Panc1 (cell line): ENCODE results near the gene CLNK. TPM values are rescaled to one million over a fixed set of nuclear protein-coding genes. Genes with fewer than 3 reads are reported as not detected.

Source experiments
- ATAC-seq: fragments of 200-7000 bp; cut with Tn5 transposase; 2 replicates; pipeline ENCODE4 v1.9.1; 2020; ENCODE audit warnings: mild to moderate bottlenecking, moderate library complexity
- BruUV-seq: library from RNA; stranded (reverse); fragments of 400-500 nt; replicated peaks from 2 replicates; lab custom pipeline; 2021; lab: Mats Ljungman, UMichigan
- CTCF ChIA-PET: fragments of 300-600 bp; sonication (Branson Sonifier 250); formaldehyde crosslinking; loops from one replicate; lab custom pipeline; 2022; ENCODE audit warnings: antibody characterized with exemption; lab: Charles Lee
- POLR2A ChIA-PET: fragments of 300-600 bp; sonication (Branson Sonifier 250); formaldehyde crosslinking; loops from one replicate; lab custom pipeline; 2022; ENCODE audit warnings: antibody characterized with exemption; lab: Charles Lee
- DNase-seq: peaks from one replicate; pipeline ENCODE4 v3.0.0-alpha.2; 2010; ENCODE audit warnings: low read depth, low spot score
- H3K27ac ChIP-seq: 2 replicates; pipeline ENCODE4 v1.5.1; 2011; ENCODE audit warnings: mild to moderate bottlenecking, low read length, inconsistent platforms
- H3K27me3 ChIP-seq: fragments of 200-500 bp; sonication (Bioruptor generic); 2 replicates; pipeline ENCODE4 v1.6.0; 2014; ENCODE audit warnings: low read length, inconsistent platforms; ENCODE audit not compliant: control insufficient read depth, insufficient read depth
- H3K36me3 ChIP-seq: fragments of 200-500 bp; sonication (Bioruptor generic); 2 replicates; pipeline ENCODE4 v1.5.1; 2014; ENCODE audit warnings: inconsistent platforms, mild to moderate bottlenecking, low read length, moderate library complexity; ENCODE audit not compliant: control insufficient read depth, insufficient read depth
- H3K4me1 ChIP-seq: 2 replicates; pipeline ENCODE4 v1.5.1; 2011; ENCODE audit warnings: inconsistent platforms, mild to moderate bottlenecking, low read length, moderate library complexity; ENCODE audit not compliant: control insufficient read depth, insufficient read depth
- H3K4me3 ChIP-seq, 2 experiments: 2 replicates each; pipeline ENCODE4 v1.5.1; 2011 to 2012; ENCODE audit warnings: low read depth in 2 of 2, low read length in 2 of 2, mild to moderate bottlenecking in 2 of 2, inconsistent platforms in 1 of 2, moderate library complexity in 1 of 2
- H3K9me3 ChIP-seq: fragments of 200-500 bp; sonication (Bioruptor generic); 2 replicates; pipeline ENCODE4 v1.5.1; 2014; ENCODE audit warnings: low read depth, mild to moderate bottlenecking, inconsistent platforms, low read length, moderate library complexity; ENCODE audit not compliant: control insufficient read depth, insufficient read depth
- CTCF ChIP-seq: fragments of 450-650 bp; IDR thresholded peaks from 2 replicates; pipeline ENCODE4 v1.5.1; 2017; ENCODE audit warnings: mild to moderate bottlenecking
- POLR2AphosphoS5 ChIP-seq: IDR thresholded peaks from 2 replicates; pipeline ENCODE4 v1.6.1; 2012; ENCODE audit warnings: mild to moderate bottlenecking, low read depth, low read length, moderate library complexity
- REST ChIP-seq, 2 experiments: IDR thresholded peaks; 2 replicates each; pipeline ENCODE4 v1.6.1; 2011 to 2012; ENCODE audit warnings: low read depth in 2 of 2, control low read depth in 1 of 2, low read length in 1 of 2, mild to moderate bottlenecking in 1 of 2, moderate library complexity in 1 of 2; ENCODE audit not compliant: insufficient read depth in 1 of 2
- SIN3A ChIP-seq: IDR thresholded peaks from 2 replicates; pipeline ENCODE4 v1.6.1; 2012; ENCODE audit warnings: low read depth, mild to moderate bottlenecking, low read length, moderate library complexity, borderline replicate concordance; ENCODE audit not compliant: insufficient read depth
- TCF7L2 ChIP-seq: IDR thresholded peaks from 2 replicates; pipeline ENCODE4 v1.6.1; 2011; ENCODE audit warnings: mild to moderate bottlenecking, low read depth, low read length, inconsistent platforms
- in situ Hi-C: cut with HindIII; loops from 2 replicates; pipeline ENCODE4 v1.10.0; 2016; ENCODE audit warnings: low sequenced_read_pairs, low pct_unique_long_range_greater_than_20kb
- intact Hi-C: fragments of 100-400 bp; cut with micrococcal nuclease; formaldehyde crosslinking; loops from one replicate; pipeline ENCODE4 v1.10.0; 2022; ENCODE audit not compliant: unreplicated experiment
- total RNA-seq: library from RNA; stranded (reverse); gene quantifications from one replicate; pipeline ENCODE4 v1.2.1, GENCODE V29; 2021; ENCODE audit not compliant: unreplicated experiment

CLNK gene
- total RNA-seq, 1 experiment from 2014 or later, result not detected

- ChIA-PET CTCF (no interaction called here), POLR2A (no interaction called here)
- no peak for TF ChIP-seq TCF7L2
- H3K9me3 ChIP-seq, result no peaks in the 10 kb centered on the region
- no peak overlapping the region for H3K4me3 ChIP-seq
- DNase-seq (no peak), ATAC-seq (no peak)
- no peaks in the 10 kb centered on the region for H3K4me1 ChIP-seq
- in situ Hi-C loops, result no loop called here
- no TSS peak for BruUV-seq
- H3K27me3 ChIP-seq, result no peaks in the 10 kb centered on the region
- peaks cover 2% of the 10 kb centered on the region; the same call in 1 of the 2 replicates for H3K36me3 ChIP-seq
- H3K27ac ChIP-seq, result no peak overlapping the region
- intact Hi-C loops, result no loop called here
Observed at GRCh38 chr4:10441512-10441911, 243.1 kb downstream of the CLNK start.

GRCh38 chr4:10438924-10439323 is 245.6 kb downstream of the CLNK start:
- no TSS peak for BruUV-seq
- Histone ChIP-seq H3K27ac (no peak overlapping the region), H3K27me3 (no peaks in the 10 kb centered on the region), H3K36me3 (no peaks in the 10 kb centered on the region), H3K4me1 (no peaks in the 10 kb centered on the region), H3K9me3 (no peaks in the 10 kb centered on the region), H3K4me3 (no peak overlapping the region)
- no peak for DNase-seq
- no peak for ATAC-seq
- ChIA-PET CTCF (no interaction called here), POLR2A (interaction anchor here (0.5 kb wide), 1 partner anchor 132 kb away, joined by 8 read pairs; no protein-coding TSS in a partner anchor)
- in situ Hi-C loops (no loop called here), intact Hi-C loops (no loop called here)
- TF ChIP-seq TCF7L2 (no peak), REST (IDR thresholded peaks at IDR 0.05; ENCODE audit: insufficient read depth in 1 of 2, low read depth in 2 of 2, low read length in 1 of 2) (no peak), POLR2AphosphoS5 (no peak), SIN3A (no peak), CTCF (no peak)

- no peaks in the 10 kb centered on the region for H3K36me3 ChIP-seq
- intact Hi-C loops (no loop called here), in situ Hi-C loops (no loop called here)
- no peak overlapping the region for H3K27ac ChIP-seq
- ChIA-PET CTCF (no interaction called here), POLR2A (no interaction called here)
- TF ChIP-seq REST (IDR thresholded peaks at IDR 0.05; ENCODE audit: insufficient read depth in 1 of 2, low read depth in 2 of 2, low read length in 1 of 2) (no peak), SIN3A (no peak), CTCF (no peak), POLR2AphosphoS5 (no peak)
- ATAC-seq (no peak), DNase-seq (no peak)
- H3K9me3 ChIP-seq, result no peaks in the 10 kb centered on the region
- no peak overlapping the region for H3K4me3 ChIP-seq
- BruUV-seq, result no TSS peak
- H3K4me1 ChIP-seq, result no peaks in the 10 kb centered on the region
- no peaks in the 10 kb centered on the region for H3K27me3 ChIP-seq
Observed at GRCh38 chr4:10437735-10438134, 246.8 kb downstream of the CLNK start.
